Endothelial cell of umbilical vein (primary cell): ENCODE data around the gene ZNF48. TPM values are rescaled to one million over a fixed set of nuclear protein-coding genes. Genes with fewer than 3 reads are reported as not detected.

Experiments used
- BruUV-seq: library from RNA; stranded (reverse); fragments of 400-500 nt; replicated peaks from 2 replicates; lab custom pipeline; 2021; lab: Mats Ljungman, UMichigan
- CTCF ChIA-PET: fragments of 300-600, 350-600 bp; sonication (Branson Sonifier 250); formaldehyde crosslinking; loops from one replicate; lab custom pipeline; 2021; ENCODE audit warnings: antibody characterized with exemption, inconsistent platforms; lab: Charles Lee
- POLR2A ChIA-PET: fragments of 300-600, 350-600 bp; sonication (Branson Sonifier 250); formaldehyde crosslinking; loops from one replicate; lab custom pipeline; 2021; ENCODE audit warnings: antibody characterized with exemption, inconsistent platforms; lab: Charles Lee
- DNase-seq: peaks from one replicate; pipeline ENCODE4 v3.0.0-alpha.2; 2011; ENCODE audit warnings: low read depth, low spot score
- FAIRE-seq: peaks from 2 replicates; lab custom pipeline; 2011; peaks lifted over from hg19 to GRCh38; lab: Jason Lieb, UNC
- H2AFZ ChIP-seq: 2 replicates; pipeline ENCODE4 v1.6.0; 2012; ENCODE audit warnings: low read depth, low read length, control low read depth, inconsistent platforms
- H3K27ac ChIP-seq: 2 replicates; pipeline ENCODE4 v1.5.1; 2011; ENCODE audit warnings: low read depth, mild to moderate bottlenecking, control low read depth, low read length, moderate library complexity; ENCODE audit not compliant: insufficient read depth
- H3K27me3 ChIP-seq, 2 experiments: 2 replicates each; pipeline versions ENCODE4 v1.6.0 to v1.6.1; 2011; ENCODE audit warnings: low read length in 2 of 2, mixed read lengths in 1 of 2; ENCODE audit not compliant: control insufficient read depth in 2 of 2, insufficient read depth in 2 of 2
- H3K36me3 ChIP-seq, 2 experiments: 2 replicates in 1 of 2; 3 replicates in 1 of 2; pipeline ENCODE4 v1.5.1; 2011; ENCODE audit warnings: low read length in 2 of 2, mild to moderate bottlenecking in 1 of 2, moderate library complexity in 1 of 2; ENCODE audit not compliant: control insufficient read depth in 2 of 2, insufficient read depth in 2 of 2; ENCODE audit errors: extremely low read depth in 1 of 2
- H3K4me1 ChIP-seq: 3 replicates; pipeline ENCODE4 v1.5.1; 2011; ENCODE audit warnings: mild to moderate bottlenecking, low read length; ENCODE audit not compliant: control insufficient read depth, insufficient read depth; ENCODE audit errors: extremely low read depth
- H3K4me2 ChIP-seq: 2 replicates; pipeline ENCODE4 v1.6.1; 2011; ENCODE audit warnings: low read length, control low read depth, mixed read lengths; ENCODE audit not compliant: insufficient read depth
- H3K4me3 ChIP-seq, 3 experiments: fragments of 200-600 bp in 1 of 3; sonication (generic), shearing (Covaris generic) in 1 of 3; replicated peaks in 1 of 3; 2 replicates each; pipeline ENCODE4 v1.5.1; 2011 to 2016; ENCODE audit warnings: control low read depth in 3 of 3, low read length in 3 of 3, mild to moderate bottlenecking in 2 of 3, inconsistent platforms in 1 of 3, low read depth in 1 of 3, moderate library complexity in 1 of 3; ENCODE audit not compliant: insufficient read depth in 1 of 3
- H3K79me2 ChIP-seq: 2 replicates; pipeline ENCODE4 v1.6.0; 2012; ENCODE audit warnings: low read length, inconsistent platforms; ENCODE audit not compliant: control insufficient read depth, insufficient read depth
- H3K9ac ChIP-seq: replicated peaks from 2 replicates; pipeline ENCODE3; 2011; ENCODE audit warnings: low read length, control low read depth; ENCODE audit not compliant: insufficient read depth; ENCODE audit errors: extremely low read depth
- H3K9me1 ChIP-seq: replicated peaks from 3 replicates; pipeline ENCODE4 v1.6.0; 2011; ENCODE audit warnings: mild to moderate bottlenecking, low read length; ENCODE audit not compliant: control insufficient read depth, insufficient read depth; ENCODE audit errors: extremely low read depth
- H3K9me3 ChIP-seq: replicated peaks from 2 replicates; pipeline ENCODE4 v1.5.1; 2012; ENCODE audit warnings: low read length, inconsistent platforms; ENCODE audit not compliant: control insufficient read depth, insufficient read depth
- H4K20me1 ChIP-seq: replicated peaks from 2 replicates; pipeline ENCODE3; 2011; ENCODE audit warnings: mild to moderate bottlenecking, low read length; ENCODE audit not compliant: control insufficient read depth, insufficient read depth; ENCODE audit errors: extremely low read depth
- EZH2 ChIP-seq: IDR thresholded peaks from 2 replicates; pipeline ENCODE4 v1.6.1; 2012; ENCODE audit warnings: borderline replicate concordance, low read depth, mild to moderate bottlenecking, moderate library complexity, low read length, inconsistent platforms; ENCODE audit not compliant: severe bottlenecking
- FOS ChIP-seq: IDR thresholded peaks from 2 replicates; pipeline ENCODE4 v1.6.1; 2011; ENCODE audit warnings: mild to moderate bottlenecking, low read length, moderate library complexity, borderline replicate concordance; ENCODE audit not compliant: insufficient read depth
- GATA2 ChIP-seq: IDR thresholded peaks from 2 replicates; pipeline ENCODE4 v1.7.0; 2011; ENCODE audit warnings: low read depth, mild to moderate bottlenecking, moderate library complexity, mixed read lengths, low read length; ENCODE audit not compliant: insufficient read length, insufficient read depth
- JUN ChIP-seq: IDR thresholded peaks from 2 replicates; pipeline ENCODE4 v1.6.1; 2011; ENCODE audit warnings: borderline replicate concordance, low read depth; ENCODE audit not compliant: insufficient read length, insufficient read depth
- MYC ChIP-seq: IDR thresholded peaks from one replicate; pipeline ENCODE4 v1.6.1; 2011; ENCODE audit warnings: mild to moderate bottlenecking, low read depth, low read length
- POLR2A ChIP-seq: IDR thresholded peaks from 2 replicates; pipeline ENCODE4 v1.6.1; 2012; ENCODE audit warnings: low read depth, mild to moderate bottlenecking, control low read depth, low read length
- dilution Hi-C: fragments of 300-500 bp; cut with MboI; formaldehyde crosslinking; loops from one replicate; pipeline ENCODE4 v1.15.0; 2019; ENCODE audit warnings: low sequenced_read_pairs; ENCODE audit not compliant: extremely low pct_ligation_motif_present
- intact Hi-C: fragments of 100-400 bp; cut with micrococcal nuclease; formaldehyde crosslinking; loops from one replicate; pipeline ENCODE4 v1.10.0; 2022
- polyA plus RNA-seq, 4 experiments: library from polyadenylated mRNA; depleted of rRNA in 3 of 4; stranded (reverse) in 3 of 4; unstranded in 1 of 4; fragments of >200 nt; gene quantifications; 2 replicates each; pipeline versions ENCODE4 v1.2.1 to v1.2.3, GENCODE V29; 2011 to 2012; ENCODE audit warnings: missing spikeins in 1 of 4
- total RNA-seq: library from RNA; stranded (reverse); gene quantifications from 2 replicates; pipeline ENCODE4 v1.2.3, GENCODE V29; 2021
- TF ChIP-seq, protein P1 (sequence below): IDR thresholded peaks from 2 replicates; pipeline ENCODE4 v1.6.1; 2011; ENCODE audit not compliant: insufficient read depth, insufficient read length
- TF ChIP-seq, protein P2 (sequence below), 2 donors: IDR thresholded peaks; 1 replicate in 1 of 2; 2 replicates in 1 of 2; pipeline ENCODE4 v1.5.1; 2011; ENCODE audit warnings: low read length in 2 of 2, mild to moderate bottlenecking in 2 of 2, moderate library complexity in 2 of 2, control low read depth in 1 of 2, inconsistent platforms in 1 of 2, low read depth in 1 of 2; ENCODE audit not compliant: insufficient read depth in 1 of 2; ENCODE audit errors: extremely low read depth in 1 of 2

ZNF48 gene
- total and polyA plus RNA-seq, 2 donors (not counting 3 experiments of a cell fraction or from before 2014, with no cell fraction given): 15.3 to 16.1 TPM

DNA sequence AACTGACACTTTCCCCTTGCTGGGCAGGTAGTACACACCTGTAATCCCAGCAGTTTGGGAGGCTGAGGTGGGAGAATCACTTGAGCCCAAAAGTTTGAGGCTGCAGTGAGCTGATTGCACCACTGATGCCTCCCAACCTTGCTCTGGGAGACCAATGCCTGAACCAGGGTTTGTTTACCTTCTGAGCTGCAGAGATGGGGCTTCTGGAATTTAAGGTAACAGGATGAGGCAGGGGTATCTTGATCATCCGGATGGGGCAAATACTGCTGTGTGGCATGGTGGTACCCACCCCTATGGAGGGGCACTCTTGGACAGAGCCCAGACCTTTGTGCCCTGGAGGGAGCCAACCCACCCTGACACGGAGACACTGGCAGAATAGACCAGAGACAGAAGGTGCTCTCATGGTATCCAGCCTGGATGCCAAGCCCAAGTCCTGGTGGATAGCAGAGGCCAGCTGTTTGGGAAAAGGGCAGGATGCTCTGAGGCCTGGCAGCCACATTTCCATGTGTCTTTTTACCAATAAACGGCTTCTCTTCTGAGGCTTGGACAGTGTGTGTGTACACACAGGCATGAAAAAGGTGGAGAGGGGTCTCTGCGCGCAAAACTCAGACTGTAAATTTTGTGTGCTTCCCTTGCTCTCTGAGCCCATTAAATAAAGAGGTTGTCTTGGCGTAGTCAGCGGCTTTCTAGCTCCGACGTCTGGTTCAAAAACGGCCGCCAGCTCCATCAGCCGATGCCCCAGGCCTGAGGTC lies 4.4 kb downstream of the ZNF48 start:
- H3K27ac ChIP-seq: peak overlapping the region; percentile 89
- TF ChIP-seq, protein P1, sequence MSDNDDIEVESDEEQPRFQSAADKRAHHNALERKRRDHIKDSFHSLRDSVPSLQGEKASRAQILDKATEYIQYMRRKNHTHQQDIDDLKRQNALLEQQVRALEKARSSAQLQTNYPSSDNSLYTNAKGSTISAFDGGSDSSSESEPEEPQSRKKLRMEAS: no peak
- TF ChIP-seq JUN: no peak
- H3K9me1 ChIP-seq: no peaks in the 10 kb centered on the region
- CTCF ChIA-PET: interaction anchor here (0.7 to 2.1 kb wide), 6 partner anchors 10 to 31 kb away, joined by 3 to 12 read pairs (median 4); partner anchors contain the start of genes DCTPP1 and TBC1D10B
- peaks cover 0 to 19% of the 10 kb centered on the region in 2 experiments for H3K36me3 ChIP-seq
- FAIRE-seq (peak; percentile 31), DNase-seq (no peak)
- POLR2A ChIA-PET: interaction anchor here (0.7 kb wide), 1 partner anchor 21 kb away, joined by 4 read pairs; no protein-coding TSS in a partner anchor
- peaks cover 17% of the 10 kb centered on the region for H3K4me1 ChIP-seq
- peaks cover 9% of the 10 kb centered on the region for H3K79me2 ChIP-seq
- peak overlapping the region; percentile 83 for H3K9ac ChIP-seq
- H4K20me1 ChIP-seq: no peaks in the 10 kb centered on the region
- peak overlapping the region in 2 of 3 experiments; percentile 23 to 60 for H3K4me3 ChIP-seq
- no peaks in the 10 kb centered on the region for H3K27me3 ChIP-seq
- TSS peak; percentile 70 for BruUV-seq
- intact Hi-C loops (loop anchor here (1.0 to 10.0 kb wide), 6 partner anchors 10 to 305 kb away; partner anchors contain the start of genes TBC1D10B, TBX6 and YPEL3), dilution Hi-C loops (no loop called here)
- no peaks in the 10 kb centered on the region for H3K9me3 ChIP-seq
- peak overlapping the region; percentile 23 for H2AFZ ChIP-seq
- peak overlapping the region; percentile 92 for H3K4me2 ChIP-seq

DNA sequence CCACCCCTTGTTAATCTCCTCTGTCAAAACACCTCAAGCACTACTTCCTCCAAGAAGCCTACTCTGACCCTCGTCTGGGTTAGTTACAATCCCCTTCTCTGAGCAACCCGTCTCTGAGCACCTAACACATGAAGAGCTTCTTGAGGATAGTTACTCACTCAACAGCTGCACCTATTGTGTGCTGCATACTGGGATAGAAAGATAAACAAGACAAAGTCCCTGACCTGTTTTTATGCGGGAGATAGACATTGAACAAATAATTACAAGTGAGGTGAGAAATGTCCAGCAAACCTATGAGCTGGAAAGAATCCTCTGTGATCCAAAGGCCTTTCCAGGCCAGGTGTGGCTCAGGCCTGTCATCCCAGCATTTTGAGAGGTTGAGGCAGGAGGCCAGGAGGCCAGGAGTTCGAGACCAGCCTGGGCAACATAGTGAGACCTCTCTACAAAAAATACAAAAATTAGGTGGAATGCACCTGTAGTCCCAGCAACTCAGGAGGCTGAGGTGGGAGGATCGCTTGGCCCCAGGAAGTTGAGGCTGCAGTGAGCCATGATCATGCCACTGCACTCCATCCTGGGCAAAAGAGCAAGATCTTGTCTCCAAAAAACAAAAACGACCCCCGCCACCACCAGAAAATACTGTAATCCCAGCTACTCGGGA lies 6.7 kb downstream of the ZNF48 start:
- Histone ChIP-seq H3K36me3 (peaks cover 0 to 19% of the 10 kb centered on the region in 2 experiments), H3K79me2 (no peaks in the 10 kb centered on the region), H3K9me3 (no peaks in the 10 kb centered on the region), H4K20me1 (no peaks in the 10 kb centered on the region), H3K27me3 (no peaks in the 10 kb centered on the region), H3K4me1 (peaks cover 13% of the 10 kb centered on the region), H3K9me1 (no peaks in the 10 kb centered on the region), H3K4me3 (no peak overlapping the region), H2AFZ (no peak overlapping the region), H3K9ac (no peak overlapping the region), H3K27ac (no peak overlapping the region), H3K4me2 (no peak overlapping the region)
- TF ChIP-seq GATA2 (no peak), JUN (no peak), EZH2 (no peak), POLR2A (no peak), MYC (no peak), FOS (no peak)
- TF ChIP-seq, protein P2, sequence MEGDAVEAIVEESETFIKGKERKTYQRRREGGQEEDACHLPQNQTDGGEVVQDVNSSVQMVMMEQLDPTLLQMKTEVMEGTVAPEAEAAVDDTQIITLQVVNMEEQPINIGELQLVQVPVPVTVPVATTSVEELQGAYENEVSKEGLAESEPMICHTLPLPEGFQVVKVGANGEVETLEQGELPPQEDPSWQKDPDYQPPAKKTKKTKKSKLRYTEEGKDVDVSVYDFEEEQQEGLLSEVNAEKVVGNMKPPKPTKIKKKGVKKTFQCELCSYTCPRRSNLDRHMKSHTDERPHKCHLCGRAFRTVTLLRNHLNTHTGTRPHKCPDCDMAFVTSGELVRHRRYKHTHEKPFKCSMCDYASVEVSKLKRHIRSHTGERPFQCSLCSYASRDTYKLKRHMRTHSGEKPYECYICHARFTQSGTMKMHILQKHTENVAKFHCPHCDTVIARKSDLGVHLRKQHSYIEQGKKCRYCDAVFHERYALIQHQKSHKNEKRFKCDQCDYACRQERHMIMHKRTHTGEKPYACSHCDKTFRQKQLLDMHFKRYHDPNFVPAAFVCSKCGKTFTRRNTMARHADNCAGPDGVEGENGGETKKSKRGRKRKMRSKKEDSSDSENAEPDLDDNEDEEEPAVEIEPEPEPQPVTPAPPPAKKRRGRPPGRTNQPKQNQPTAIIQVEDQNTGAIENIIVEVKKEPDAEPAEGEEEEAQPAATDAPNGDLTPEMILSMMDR (IDR thresholded peaks at IDR 0.05; ENCODE audit: extremely low read depth in 1 of 2, insufficient read depth in 1 of 2, low read depth in 1 of 2, low read length in 2 of 2): no peak
- intact Hi-C loops: loop anchor here (10.0 kb wide), 1 partner anchor 307 kb away; the partner anchor contains the start of genes TBX6 and YPEL3
- BruUV-seq: no TSS peak
- CTCF ChIA-PET: no interaction called here
- dilution Hi-C loops: no loop called here
- FAIRE-seq (no peak), DNase-seq (no peak)
- POLR2A ChIA-PET: no interaction called here
